ENCODE measurements around the gene ZNF280D.
"Not testable (repeated sequence)": the region's sequence is repeated elsewhere in the genome, so short reads cannot be mapped to it uniquely, and the experiment has no call there.

The ZNF280D gene, protein sequence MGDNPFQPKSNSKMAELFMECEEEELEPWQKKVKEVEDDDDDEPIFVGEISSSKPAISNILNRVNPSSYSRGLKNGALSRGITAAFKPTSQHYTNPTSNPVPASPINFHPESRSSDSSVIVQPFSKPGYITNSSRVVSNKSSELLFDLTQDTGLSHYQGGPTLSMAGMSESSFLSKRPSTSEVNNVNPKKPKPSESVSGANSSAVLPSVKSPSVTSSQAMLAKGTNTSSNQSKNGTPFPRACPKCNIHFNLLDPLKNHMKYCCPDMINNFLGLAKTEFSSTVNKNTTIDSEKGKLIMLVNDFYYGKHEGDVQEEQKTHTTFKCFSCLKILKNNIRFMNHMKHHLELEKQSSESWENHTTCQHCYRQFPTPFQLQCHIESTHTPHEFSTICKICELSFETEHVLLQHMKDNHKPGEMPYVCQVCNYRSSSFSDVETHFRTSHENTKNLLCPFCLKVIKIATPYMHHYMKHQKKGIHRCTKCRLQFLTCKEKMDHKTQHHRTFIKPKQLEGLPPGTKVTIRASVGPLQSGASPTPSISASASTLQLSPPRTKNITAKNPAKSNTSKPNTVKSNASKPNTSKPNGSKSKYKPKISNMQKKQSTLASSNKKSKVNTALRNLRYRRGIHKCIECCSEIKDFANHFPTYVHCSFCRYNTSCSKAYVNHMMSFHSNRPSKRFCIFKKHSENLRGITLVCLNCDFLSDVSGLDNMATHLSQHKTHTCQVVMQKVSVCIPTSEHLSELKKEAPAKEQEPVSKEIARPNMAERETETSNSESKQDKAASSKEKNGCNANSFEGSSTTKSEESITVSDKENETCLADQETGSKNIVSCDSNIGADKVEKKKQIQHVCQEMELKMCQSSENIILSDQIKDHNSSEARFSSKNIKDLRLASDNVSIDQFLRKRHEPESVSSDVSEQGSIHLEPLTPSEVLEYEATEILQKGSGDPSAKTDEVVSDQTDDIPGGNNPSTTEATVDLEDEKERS

DNA sequence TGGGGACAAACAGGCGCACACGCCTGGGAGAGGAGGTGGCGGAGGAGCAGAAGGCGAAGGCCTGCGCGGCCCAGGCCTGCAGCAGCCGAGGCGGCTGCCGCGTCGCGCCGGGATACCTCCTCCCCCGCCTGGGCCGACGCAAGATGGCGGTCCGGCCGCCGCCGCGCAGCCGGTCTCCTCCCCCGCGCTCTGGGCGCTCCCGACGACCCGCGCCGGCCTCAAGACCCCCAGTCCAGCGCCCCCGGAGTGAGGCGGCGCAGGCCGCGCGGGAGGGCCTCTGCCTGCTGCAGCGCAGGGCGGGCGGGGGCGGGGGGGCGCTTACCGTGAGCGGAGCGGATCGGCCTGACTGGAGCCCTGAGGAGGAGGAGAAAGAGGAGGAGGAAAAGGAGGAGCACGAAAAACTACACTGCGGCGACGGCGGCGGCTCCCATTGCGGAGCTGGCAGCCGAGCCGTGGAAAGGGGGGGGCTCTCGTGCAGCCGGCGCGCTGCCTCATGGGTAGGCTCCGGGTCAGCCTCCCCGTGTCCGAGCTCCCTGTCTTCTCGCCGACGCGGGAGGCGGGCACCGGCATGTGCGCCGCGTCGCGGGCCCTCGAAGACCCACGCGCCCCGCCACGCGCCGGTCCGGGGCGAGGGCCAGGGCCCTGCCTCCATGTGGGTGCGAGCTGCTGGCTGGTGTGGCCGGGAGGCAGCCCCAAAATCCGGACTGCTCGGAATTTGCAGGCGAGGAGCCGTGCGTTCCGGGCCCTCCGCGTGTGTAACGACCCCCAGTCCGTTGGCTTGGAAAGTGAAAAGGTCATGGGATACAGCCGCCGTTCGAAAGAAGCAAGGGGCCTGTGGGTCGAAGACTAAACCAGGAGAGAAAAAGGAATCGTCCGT, at the start of gene ZNF280D:
Gene ZNF280D, minus strand, starts transcription at position 374 of the 877 bp plus-strand sequence. CDS start 26,400 bp downstream, outside the sequence.
- peak; percentile 94 for DNase-seq

DNA sequence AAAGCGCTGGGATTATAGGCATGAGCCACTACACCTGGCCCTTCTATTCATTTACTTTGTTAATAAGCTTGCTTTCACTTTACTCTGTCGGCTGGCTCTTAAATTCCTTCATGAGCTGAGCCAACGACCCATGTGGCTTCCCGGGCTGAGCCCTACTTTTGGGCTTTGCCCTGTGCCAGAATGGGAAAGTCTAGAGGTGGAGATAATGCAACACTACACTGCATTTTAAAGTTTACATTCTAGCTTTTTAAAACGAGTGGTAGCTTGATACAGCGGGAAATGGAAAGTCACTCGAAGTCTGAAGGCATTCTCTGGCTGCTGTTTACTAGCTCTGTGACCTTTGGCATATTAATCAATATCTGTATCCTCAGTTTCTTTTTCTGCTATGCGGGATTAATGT, 49.0 kb upstream of the ZNF280D start:
- no peak for DNase-seq

DNA sequence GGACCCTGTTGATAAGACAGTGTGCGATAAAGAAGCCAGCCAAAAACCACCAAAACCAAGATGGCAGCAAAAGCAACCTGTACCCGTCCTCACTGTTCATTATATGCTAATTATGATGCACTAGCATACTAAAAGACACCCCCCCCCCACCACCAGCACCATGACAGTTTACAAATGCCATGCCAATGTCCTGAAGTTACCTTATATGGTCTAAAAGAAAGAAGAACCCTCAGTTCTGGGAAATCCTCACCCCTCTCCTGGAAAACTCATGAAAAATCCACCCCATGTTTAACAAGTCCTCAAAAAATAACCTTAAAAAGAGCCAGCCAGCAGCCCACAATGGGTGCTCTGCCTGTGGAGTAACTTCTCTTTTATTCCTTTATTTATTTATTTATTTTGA, 48.4 kb upstream of the ZNF280D start:
- DNase-seq, result no peak

DNA sequence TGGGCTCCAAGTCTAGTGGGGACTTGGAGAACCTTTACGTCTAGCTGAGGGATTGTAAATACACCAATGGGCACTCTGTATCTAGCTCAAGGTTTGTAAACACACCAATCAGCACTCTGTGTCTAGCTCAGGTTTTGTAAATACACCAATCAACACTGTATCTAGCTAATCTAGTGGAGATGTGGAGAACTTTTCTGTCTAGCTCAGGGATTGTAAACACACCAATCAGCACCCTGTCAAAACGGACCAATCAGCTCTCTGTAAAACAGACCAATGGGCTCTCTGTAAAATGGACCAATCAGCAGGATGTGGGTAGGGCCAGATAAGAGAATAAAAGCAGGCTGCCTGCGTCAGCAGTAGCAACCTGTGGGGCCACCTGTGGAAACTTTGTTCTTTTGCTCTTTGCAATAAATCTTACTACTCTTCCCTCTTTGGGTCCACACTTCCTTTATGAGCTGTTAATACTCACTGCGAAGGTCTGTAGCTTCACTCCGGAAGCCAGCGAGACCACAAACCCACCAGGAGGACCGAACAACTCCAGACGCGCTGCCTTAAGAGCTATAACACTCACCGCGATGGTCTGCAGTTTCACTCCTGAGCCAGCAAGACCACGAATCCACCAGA, 46.9 kb upstream of the ZNF280D start:
- not testable (repeated sequence) for DNase-seq

DNA sequence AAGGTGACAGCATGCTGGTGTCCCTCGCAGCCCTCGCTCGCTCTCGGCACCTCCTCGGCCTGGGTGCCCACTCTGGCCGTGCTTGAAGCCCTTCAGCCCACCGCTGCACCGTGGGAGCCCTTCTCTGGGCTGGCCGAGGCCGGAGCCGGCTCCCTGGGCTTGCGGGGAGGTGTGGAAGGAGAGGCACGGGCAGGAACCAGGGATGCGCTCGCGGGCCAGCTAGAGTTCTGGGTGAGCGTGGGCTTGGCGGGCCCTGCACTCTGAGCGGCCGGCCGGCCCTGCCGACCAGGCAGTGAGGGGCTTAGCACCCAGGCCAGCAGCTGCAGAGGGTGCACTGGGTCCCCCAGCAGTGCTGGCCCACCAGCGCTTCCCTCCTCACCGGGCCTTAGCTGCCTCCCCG, 46.1 kb upstream of the ZNF280D start:
- not testable (repeated sequence) for DNase-seq

DNA sequence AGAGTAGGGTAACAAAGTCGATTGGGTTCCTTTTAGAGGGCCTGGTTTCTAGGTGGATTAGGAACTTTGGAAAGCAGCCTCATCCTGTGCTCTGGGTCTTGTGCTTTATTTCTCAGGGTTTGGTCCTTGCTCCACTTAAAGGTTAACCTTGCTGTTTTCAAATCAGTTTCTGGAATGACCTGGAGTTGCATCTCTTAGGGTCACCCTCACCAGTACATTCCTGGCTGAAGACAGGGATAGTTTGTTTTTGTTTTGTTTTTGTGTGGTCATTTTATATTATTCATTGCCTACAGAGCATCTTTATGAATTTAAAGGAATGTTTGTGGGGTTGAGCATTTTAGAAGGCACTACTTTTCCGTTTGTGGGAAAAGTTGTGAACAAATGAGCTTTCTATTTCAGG, 45.5 kb upstream of the ZNF280D start:
- no peak for DNase-seq

DNA sequence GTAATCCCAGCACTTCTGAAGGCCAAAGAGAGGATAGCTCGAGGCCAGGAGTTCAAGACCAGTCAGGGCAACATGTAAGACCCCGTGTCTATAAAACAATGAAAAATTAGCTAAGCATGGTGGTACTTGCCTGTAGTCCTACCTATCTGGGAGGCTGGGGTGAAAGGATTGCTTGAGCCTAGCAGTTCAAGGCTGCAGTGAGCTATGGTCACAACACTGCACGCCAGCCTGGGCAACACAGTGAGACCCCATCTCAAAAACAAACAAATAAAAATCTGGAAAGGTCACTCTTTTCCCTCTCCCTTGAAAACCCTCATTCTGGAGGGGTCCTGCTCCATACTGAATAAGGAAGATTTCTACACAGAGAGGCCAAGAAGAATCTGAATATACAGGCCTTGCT, 43.5 kb upstream of the ZNF280D start:
- DNase-seq, result no peak

DNA sequence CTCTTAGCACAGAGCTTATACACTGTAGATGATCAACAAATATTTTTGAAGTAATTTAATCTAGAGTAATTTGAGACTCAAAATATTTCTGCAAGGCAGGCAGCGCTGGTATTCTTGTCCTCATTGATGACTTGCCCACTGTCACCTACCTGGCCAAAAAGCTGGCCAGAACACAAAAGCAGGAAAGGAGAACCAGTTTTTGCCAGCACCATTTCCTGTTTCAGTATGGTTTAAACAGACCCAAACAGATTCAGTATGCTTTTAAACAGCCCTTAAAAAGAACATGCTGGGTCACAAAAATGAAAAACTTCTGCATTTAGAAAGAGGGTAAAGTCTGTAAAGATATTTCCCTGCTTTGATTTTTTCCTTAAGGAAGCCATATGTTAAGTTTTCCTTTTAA, 42.3 kb upstream of the ZNF280D start:
- DNase-seq, result no peak

DNA sequence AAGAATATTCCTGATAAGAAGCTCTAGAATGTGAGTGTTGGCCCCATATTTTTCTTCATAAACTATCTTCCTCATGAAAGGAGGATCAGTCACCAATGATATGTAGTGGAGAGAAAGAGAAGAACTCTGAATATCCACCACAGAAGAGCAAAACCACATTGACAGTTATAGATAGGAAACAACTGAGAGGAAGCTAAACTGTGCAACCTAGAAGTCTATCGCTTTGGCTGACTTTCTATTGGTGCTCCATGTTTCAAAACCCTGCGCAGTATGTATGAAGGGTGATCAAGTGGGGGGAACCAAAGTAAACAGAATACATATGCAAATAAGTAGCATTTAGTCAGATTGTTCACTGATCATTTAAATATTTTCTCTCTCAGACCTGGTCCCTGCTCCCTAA, 41.0 kb upstream of the ZNF280D start:
- DNase-seq, result no peak

DNA sequence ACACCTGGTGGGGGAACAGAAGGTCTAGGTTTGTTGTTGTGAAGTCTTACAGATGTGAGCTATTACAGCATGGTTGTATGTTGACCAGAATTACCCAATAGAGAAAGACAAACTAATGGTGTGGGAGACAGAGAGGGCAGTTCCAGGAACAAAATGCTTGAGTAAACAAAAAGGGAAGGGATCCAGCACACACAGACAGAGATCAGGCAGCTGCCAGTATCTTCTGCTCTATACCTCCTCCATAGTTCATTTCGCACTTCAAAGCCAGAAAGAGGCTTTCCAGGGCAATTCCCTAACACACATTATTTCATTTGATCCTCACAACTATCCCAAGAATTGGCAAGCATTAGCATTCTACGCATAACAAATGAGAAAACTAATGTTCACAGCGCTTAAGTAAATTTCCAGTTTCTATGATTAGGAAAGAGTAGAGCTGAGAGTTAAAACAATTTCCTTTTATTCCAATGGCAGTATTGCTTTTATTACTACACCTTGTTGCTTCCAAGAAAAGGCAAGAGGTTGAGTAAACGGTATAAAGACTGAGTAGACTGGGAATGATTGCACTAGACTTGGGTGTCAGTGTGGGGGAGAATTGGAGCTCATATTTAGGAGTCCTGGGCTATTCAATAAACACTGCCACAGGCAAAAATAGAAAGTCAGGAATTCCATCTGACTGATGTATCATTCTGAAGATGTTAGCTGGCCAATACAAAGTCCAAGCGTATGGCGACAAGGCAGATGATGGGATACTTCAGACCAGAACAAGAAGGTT, 39.7 kb upstream of the ZNF280D start:
- DNase-seq, result peak; percentile 62

DNA sequence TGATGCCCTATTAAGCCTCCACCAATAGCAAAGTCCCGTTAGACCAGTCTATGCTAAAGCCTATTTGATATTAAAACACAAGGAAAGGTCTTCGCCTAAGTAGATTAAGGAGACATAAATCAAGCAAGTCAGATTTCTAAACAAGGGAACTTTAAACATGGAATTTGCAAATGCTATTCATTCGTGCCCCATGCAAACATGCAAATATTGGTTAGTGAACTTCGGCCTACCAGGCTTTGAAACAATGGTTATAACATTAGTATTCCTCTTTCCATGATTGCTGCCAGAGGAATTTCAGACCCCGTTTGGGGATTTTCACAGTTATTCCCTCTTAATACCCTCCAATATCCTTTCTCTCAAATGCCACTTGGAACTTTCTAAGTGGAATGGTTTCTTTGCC, 36.9 kb upstream of the ZNF280D start:
- DNase-seq, result no peak

DNA sequence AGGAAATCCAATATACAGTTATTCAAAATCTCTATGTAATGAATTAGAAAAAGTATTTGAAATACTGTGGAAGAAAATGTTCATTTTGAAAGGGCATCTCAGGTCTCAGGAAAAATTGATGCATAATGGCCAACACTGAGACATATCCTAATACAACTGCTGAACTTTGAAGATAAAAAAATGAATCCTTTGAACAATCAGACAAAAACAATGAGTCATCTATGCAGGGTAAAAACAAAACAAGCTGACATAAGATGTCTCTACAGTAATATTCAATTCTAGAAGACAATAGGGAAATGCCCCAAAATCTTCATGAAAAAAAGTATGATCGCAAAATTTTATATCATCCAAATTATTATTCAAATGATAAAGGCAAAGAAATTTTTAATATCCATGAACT, 34.0 kb upstream of the ZNF280D start:
- DNase-seq, result no peak

DNA sequence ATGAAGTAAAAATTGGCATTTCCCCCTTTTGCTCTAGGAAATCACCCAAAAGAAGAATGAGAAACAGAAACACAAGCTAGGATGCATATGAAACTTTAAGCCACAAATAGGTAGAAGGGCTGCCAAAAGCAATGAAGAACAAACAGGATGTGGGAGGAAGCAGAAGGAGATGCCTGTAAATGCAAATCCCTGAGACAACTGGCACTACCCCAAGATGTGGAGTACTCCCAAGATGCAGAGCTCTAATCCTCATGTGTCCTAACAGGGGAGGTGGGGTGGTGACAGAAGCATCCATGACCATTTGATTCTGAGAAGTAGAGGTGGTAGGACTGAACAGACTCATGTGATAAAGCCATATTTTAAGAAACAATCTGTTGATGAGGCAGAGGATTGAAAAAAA, 31.9 kb upstream of the ZNF280D start:
- DNase-seq, result peak; percentile 85

DNA sequence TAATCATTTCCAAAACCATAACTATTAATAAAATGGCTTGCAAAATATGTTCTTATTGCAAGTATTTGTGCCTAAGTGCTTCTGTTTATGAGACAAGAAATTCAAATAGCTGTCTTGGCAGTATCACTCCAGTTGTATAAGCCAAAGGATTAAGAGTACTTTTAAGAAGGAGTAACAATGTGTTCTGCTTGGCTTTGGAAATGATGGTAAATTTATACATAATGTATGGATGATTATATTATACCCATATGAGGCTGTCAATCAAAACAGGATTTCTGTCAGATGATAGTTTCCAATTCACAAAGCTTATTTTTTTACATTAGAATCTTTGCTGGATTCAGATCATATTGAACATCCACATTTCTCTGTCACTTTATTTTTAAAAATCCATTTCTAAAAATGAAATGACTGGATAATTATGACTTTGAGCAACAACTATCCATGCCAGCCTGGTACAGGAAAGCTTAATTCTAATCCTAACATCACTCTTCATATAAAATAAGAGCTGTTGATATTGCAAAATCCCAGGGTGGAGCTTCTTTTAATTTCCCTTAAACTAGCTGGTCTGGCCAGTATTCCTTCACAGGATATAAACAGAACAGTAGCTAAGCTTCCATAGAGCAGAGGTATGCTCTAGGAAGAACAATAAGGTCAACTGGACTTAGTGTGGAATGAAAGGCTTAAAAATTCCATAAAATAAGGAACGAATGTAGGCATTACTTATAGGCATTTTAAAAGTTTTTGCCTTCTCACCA, 30.0 kb upstream of the ZNF280D start:
- no peak for DNase-seq

DNA sequence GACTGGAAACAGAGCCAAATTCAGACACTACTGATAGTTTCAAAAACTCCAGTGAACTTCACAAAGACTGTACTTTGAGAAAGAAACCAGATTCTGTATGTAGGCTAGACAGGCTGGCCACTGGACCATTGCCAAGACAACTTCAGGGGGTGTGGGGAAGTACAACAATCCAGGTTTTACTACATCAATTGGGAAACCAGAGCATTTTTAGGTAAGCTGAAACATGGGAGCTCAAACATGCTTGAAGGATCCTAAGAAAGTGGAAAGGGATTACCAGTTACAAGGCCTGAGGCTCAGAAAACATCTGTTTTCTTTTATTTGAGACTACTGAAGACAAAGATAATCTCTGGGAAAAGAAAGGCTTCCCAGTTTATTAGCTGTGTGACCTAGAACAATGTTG, 26.9 kb upstream of the ZNF280D start:
- peak; percentile 58 for DNase-seq

DNA sequence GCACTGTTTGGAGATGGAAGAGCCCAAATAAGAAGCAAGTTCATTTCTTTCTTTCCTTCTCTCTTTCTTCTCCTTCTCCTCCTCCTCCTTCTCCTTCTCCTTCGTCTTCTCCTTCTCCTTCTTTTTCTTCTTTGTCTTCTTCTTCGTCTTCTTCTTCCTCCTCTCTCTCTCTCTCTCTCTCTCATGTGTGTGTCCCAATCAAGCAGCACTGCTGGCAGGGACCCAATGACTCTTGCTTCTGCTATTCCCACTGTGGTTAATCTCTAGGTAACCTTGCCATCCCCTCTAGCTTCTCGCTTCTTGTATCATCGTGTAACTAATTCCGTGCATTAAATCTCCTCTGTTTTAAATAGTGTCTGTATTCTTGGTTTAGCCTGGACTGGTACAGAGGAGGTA, 26.1 kb upstream of the ZNF280D start:
- peak; percentile 98 for DNase-seq

DNA sequence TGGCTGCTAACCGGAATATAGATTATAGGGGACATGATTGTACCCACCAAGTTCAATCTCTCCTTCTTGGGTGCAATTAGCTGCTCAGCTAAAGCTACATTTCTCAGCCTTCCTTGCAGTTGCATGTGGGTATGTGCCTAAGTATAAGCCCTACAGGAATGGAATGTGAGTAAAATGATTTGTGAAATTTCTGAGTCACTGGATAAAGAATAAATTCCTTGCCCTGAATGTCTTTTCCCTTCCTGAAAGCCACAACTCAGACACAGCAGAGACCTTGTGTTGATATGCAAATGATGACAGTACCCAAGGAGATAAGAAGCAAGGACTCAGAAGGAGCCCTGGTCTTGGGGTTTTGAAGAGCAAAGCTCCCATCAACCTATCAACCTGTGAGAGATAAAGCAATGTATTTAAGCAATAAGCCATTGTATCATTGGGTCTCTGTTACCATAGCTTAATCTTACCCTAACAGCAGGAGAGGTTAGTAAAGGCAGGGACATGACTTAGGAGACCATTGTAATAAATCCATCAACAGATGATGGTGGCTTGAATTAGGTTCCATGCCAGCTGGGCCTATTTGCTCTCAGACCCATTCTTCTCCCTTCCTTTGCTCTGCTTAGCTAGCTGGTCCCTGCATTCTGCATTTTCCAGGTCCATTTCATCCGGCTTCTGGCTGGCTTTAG, 25.6 kb upstream of the ZNF280D start:
- peak; percentile 92 for DNase-seq

DNA sequence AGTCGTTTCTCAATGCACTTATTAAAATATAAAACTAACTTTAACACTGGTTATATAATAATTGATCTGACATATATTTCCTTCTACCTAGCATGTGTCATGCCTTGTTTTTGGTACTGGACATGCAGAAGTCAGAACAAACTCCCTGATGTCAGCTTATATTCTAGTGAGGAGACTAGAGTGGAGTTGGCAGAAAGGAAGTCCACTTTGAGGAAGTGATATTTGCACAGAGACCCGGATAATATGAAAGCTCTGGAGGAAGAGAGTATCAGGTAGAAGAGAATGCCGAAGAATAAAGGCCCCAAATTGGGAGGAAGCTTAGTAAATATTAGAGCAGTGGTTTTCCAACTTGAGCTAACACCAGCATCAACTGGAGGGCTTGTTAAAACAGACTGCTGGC, 24.6 kb upstream of the ZNF280D start:
- no peak for DNase-seq

DNA sequence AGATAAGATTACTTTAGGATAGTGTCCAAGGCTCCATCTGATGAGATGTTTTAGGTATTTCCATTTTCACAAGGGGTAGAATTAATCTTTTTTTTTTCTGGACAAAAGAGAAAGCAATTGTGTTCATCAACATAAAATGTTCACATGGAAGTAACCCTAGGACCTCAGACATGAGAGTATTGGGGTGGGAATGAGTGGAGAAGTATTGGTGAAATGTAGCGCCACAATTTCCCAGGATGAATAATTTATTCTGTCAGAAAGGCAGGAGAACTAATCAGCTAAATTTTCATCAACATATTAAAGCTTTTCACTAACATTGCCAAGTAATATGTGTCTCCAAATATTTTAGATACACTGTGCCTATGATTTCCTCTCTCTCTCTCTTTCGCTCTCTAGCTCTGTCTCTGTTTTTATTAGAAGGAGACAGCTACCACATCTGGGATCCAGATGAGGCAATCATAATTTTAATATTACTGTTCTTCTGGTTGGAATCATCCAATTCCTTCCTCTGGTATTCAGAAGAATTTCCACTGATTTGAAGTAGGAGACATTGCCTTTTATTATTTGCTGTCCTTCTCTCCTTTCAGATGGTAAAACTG, 21.6 kb upstream of the ZNF280D start:
- peak; percentile 62 for DNase-seq

DNA sequence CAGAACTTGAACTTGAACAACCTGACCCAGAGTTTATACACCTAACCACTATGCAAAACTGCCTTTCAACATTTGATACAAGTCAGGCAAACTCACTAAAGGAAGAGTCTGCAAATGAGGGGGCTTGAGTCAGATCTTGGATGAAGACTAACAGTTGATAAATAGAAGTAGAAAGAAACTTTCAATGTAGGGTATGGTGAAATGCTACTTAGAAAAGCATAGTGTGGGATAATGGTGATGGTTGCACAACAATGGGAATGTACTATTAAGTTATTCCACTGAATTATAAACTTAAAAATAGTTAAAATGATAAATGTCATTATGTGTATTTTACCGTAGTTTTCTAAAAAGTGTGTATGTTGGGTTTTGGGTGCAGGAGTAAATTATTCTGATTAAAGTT, 19.7 kb upstream of the ZNF280D start:
- DNase-seq, result no peak

Data from fibroblast of skin of right biceps (primary cell).